ENCODE results near the gene NUFIP2.

DNA sequence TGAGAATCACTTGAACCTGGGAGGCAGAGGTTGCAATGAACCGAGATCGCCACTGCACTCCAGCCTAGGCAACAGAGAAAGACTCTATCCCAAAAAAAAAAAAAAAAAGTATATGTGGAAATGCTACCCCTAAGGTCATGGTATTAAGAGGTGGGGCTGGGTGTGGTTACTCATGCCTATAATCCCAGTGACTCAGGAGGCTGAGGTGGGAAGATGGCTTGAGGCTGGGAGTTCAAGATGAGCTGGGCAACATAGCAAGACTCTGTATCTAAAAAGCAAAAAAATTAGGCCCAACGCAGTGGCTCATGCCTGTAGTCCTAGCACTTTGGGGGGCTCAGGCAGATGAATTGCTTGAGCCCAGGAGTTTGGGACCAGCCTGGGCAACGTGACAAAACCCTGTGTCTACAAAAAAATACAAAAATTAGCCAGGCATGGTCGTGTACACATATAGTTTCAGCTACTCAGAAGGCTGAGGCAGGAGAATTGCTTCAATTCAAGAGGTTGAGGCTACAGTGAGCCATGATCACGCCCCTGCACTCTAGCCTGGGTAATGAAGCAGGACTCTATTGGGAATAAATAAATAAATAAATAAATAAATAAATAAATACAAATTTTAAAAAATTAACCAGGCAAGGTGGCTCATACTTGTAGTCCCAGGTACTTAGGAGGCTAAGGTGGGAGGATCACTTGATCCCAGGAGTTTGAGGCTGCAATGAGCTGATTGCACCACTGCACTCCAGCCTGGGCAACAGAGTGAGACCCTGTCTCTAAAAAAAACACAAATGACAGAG, 32.3 kb upstream of the NUFIP2 start:
- TF ChIP-seq CTCF (IDR thresholded peaks at IDR 0.05), result no peak
- TF ChIP-seq EP300 (IDR thresholded peaks at IDR 0.05), result no peak
- no peak for TF ChIP-seq POLR2AphosphoS5 (IDR thresholded peaks at IDR 0.05)
- TF ChIP-seq POLR2A (IDR thresholded peaks at IDR 0.05), result no peak

All from upper lobe of left lung (tissue), 4 donors.